H4 (cell line): ENCODE results near the gene ARL4D. TPM values are rescaled to one million over a fixed set of nuclear protein-coding genes. Genes with fewer than 3 reads are reported as not detected.
A peak's percentile ranks its signal among the peaks of the same experiment; 100 is the strongest.

Experiments
- DNase-seq: peaks from one replicate; pipeline ENCODE4 v3.0.0-alpha.2; 2015; ENCODE audit warnings: low spot score
- total RNA-seq: library from RNA; depleted of rRNA; stranded (reverse); fragments of >200 nt; shearing (Covaris generic); gene quantifications from 2 replicates; pipeline ENCODE4 v1.2.3, GENCODE V29; 2014; rRNA removed

Gene ARL4D
- total RNA-seq, 1 experiment from 2014 or later, result 6.1 TPM

DNA sequence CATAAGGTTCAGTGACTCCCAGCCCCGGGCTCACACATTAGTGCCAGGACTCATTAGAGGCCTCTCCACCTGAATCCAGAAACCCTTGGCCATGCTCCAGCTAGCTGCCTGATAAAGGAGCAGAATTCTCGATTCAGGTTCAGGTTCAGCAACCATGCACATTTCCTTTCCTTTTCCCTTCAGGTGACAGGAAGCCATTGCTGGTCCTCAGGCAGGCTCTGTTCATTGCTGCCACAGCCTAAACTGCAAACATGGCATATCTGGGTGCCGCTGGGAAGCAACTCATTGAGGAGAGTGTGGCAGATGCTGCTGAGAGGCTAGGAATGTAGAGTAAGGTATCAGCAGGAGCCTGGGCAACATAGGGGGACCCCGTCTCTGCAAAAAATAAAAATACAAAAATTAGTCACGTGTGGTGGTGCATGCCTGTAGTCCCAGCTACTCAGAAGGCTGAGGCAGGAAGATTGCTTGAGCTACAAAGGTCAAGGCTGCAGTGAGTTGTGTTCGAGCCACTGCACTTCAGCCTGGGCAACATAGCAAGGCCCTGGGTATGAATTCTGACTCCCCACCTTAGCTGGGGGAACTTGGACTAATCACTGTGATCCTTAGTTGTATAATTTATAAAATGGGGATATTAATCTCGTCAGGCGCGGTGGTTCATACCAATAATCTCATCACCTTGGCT, 28.7 kb downstream of the ARL4D start:
- DNase-seq, result no peak

DNA sequence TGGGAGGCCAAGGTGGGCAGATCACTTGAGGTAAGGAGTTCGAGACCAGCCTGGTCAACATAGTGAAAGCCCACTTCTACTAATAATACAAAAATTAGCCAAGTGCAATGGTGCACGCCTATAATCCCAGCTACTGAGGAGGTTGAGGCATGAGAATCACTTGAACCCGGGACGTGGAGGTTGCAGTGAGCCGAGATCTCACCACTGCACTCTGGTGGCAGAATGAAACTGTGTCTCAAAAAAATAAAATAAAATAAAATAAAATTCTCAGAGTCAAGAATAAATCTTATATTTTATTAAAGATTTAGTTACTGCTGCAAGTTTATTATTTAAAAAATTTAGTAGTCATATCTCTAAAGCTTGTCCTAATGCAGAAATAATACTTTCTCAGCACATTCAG, 29.7 kb downstream of the ARL4D start:
- no peak for DNase-seq

DNA sequence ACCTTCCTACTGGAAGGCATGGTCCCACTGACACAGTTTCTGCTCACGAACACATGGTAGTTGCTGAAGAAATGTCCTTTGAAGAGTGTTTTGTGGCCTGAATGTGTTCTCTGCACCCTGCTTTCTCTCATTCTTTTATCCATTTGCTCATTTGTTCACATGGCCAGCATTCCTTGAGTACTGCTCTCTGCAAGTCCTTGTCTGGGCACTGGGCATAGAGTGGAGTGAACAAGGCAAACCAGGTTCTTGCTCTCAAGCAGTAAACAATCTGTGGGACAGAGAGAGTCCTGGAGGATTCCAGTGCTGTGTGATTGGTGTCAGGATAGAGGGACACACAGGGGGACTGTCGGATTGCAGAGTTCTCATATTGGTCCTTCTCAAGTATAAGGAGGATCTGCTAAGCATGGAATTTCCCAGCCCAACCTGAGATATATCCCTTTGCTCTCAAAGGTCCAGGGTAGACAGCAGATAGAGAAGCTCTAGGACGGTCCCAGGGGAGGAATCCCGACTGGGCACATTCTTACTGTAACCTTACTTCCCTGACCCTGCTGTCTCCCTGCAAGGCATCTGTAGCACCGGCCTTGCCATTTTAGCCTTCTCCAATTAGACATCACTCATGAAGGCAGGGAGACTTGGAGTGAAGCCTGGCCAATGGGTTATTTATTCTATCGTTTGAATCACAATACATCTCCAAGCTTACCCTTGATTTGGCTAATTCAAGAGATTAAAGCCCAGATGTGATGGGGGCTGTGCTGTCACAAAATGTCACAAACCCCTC, 32.3 kb downstream of the ARL4D start:
- DNase-seq, result no peak

DNA sequence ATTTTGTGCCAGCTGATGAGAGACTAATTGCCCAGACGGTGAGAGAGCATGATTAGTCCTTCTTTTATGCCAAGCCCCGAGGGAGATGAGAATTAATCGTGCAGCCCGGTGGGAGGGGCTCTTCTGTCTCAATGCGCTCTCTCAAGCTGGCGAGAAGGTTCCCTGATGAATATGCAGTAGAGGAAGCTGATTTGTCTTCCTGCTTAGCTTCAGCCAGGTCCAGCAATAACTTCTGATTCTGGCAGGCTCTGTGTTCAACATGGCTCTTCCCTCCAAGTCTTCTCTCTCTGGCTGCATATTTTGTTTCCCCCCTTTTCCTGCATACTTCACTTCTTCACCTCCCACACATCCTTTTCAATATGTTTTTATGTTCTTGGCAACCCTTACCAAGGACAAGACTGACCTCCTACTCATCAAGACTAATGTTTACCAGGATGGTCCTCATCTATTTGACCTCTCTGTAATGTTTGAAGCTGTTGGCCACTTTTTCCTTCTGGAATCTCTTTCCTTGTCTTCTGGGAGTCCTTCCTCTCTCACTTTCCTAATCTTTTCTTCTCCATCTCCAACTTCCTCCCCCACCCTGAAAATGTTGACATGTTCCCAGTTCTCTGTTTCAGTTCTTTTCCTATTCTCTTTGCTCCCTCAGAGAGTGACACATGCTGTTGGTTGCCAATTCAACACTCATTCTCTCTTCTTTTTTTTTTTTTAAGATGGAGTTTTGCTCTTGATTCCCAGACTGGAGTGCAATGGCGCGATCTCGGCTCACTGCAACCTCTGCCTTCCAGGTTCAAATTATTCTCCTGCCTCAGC, 33.1 kb downstream of the ARL4D start:
- no peak for DNase-seq

DNA sequence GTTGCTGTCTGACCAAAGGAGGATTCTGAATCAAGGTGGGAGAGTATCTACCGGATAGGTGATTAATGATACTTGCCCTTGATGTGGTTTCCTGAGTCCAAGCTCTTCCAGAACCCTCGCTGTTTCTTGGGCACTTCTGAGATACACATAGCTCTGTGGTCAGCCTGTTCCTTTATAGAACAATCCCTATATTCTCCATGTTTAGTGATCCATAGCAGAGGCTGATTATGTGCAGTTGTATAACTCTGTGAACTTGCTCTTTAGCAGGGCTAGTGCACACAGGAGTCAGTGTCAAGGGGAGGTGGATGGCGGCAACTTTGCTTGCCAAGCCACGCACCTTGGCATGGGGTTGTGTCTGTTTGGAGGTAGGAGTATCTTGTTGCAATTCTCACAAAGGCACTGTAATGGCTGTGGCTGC, 36.1 kb downstream of the ARL4D start:
- DNase-seq, result no peak

DNA sequence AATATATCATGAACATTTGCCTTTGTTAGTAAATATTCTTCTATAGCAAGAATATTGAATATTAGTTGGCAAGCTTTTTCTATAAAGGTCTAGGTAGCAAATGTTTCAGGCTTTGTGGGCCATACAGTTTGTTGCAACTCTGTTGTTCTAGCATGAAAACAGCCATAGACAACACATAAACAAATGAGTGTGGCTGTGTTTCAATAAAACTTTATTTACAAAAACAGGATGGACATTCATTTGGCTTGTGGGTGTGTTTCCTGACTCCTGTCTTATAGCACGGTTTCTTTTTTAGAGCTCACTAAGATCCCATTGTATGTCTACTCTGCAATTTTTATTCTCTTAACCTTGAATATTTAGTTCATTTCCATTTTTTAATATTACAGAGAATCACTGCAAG, 39.0 kb downstream of the ARL4D start:
- no peak for DNase-seq

DNA sequence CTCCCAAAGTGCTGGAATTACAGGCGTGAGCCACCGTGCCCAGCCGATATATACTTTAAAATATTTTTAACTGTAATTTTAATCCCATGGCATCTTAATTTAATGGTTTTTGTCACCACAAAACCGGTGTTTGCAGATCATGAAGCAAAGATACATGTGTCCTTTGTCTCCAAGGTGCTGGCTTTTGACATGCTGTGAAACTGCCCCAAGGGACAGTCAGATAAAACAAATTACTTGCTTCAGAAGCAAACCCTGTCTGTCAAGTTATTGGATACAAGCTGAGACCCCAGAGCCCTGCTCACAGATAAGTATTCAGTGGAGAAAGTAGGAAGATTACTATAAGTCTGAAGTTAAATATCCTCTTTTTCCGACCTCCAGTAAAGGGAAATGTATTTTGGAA, 39.8 kb downstream of the ARL4D start:
- no peak for DNase-seq

DNA sequence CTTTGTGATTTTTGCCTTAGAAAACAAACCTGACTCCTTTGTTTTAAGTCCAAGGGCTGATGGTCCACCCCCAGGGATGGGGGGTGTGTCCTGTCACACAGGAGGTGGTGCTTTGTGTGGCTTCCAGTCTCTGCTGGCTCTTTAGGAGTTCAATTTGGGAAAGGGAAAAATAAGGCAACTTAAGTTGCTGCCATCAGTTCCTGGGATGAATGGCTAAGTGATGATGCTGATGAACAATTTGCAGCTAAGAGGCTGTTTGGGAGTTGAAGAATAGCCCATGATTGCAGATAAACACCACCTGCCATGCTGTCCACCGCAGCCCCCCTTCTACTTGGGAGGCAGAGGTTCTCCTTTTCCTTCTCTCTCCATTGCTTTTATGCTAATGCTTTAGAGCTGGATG, 40.2 kb downstream of the ARL4D start:
- DNase-seq, result no peak

DNA sequence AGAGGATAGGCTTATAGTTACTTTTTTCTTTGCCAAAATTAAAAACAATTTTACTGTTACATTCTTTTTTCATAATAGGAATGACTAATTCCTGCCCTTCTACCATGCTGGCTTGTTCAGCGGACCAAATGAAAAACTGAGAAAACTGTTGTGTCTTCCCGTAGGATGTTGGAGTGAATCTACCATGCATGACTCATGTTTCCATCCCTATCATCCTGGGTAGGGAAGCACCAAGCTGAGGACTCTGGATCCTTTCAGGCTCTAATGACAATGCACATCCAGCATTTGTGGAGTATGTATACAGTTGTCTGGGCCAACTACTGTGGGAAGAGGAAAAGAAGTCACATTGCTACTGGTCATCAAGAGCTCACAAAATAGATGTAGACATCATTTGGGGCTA, 43.9 kb downstream of the ARL4D start:
- DNase-seq, result no peak

DNA sequence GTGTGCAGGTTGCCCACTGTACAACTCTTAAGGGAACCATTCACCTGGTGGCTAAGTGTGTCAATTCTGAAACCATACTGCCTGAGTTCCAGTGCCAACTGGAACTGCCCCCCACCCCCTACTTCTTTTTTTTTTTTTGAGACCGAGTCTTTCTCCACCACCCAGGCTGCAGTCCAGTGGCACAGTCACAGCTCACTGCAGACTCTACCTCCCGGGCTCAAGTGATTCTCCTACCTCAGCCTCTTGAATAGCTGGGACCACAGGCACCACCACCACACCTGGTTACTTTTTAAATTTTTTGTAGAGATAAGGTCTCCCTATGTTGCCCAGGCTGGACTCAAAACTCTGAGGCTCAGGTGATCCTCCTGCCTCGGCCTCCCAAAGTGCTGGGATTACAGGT, 44.6 kb downstream of the ARL4D start:
- no peak for DNase-seq

DNA sequence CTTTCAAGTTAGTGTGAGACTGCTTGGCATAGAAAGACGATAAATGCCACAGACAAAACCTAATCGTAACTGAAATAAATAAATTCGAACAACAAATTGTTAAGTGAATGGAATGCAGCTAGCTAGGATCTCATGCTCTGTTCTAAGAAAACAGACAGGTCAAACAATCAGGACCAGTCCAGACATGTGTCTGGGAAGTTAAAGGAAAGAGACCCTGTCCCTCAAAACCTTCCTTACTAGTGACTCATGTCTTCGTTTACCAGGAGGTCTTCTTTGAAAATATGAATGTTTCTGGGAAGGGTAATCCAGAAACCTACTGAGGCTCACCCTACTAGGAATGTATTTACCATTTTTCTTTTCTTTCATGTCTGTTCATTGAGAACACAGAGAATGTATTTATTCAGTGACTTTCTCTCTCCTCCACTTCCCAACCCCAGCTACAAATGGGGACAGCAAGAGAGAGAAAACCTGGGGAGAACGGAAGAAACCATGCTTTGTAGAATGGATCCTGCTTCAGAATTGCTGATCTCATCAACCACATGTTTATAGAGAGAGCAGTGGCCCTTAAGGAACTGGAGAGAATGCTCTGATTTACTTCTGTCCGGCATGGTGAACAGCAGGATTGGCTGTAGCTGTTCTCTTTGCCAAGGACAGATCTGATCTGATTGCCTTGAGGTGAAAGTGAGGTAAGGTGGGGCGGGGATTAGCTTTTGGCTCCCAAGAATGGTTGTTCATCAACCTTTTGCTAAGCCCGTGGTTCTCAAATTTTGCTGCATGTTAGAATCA, 45.6 kb downstream of the ARL4D start:
- peak; percentile 84 for DNase-seq

DNA sequence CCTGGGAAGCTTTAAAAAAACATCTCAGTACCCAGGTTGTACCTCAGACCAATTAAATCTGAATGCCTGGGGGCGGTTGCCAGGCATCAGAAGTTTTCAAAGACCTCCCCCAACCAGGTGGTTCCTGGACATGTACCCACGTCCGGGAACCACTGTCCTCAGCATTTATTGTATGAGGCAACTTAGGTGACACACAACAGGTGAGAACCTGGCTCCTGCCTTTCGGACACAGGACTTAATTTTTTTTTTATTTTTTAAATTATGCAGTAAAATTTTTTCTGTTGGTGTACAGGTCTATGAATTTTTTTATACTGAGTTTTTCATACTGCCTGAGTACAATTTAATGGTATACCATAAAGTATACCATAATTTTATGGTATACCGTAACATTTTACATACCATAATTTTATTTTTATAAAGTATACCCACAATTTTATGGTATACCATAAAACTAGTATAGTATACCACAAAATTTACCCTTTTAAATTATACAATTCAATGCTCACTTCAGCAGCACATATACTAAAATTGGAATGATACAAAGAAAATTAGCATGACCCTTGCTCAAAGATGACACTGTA, 46.3 kb downstream of the ARL4D start:
- DNase-seq, result no peak

DNA sequence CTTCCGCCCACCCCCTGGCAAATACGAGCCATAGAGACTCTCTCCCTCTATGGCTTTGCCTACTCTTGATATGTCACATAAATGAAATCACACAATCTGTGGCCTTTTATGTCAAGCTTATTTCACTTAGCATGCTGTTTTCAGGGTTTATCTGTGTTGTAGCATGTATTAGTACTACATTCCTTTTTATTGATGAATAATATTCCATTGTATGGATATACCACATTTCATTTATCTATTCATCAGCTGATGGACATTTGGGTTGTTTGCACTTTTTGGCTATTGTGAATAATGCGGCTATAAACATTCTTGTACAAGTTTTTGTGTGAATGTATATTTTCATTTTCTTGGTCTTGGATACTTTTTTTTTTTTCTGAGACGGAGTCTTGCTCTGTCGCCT, 48.0 kb downstream of the ARL4D start:
- DNase-seq, result no peak

DNA sequence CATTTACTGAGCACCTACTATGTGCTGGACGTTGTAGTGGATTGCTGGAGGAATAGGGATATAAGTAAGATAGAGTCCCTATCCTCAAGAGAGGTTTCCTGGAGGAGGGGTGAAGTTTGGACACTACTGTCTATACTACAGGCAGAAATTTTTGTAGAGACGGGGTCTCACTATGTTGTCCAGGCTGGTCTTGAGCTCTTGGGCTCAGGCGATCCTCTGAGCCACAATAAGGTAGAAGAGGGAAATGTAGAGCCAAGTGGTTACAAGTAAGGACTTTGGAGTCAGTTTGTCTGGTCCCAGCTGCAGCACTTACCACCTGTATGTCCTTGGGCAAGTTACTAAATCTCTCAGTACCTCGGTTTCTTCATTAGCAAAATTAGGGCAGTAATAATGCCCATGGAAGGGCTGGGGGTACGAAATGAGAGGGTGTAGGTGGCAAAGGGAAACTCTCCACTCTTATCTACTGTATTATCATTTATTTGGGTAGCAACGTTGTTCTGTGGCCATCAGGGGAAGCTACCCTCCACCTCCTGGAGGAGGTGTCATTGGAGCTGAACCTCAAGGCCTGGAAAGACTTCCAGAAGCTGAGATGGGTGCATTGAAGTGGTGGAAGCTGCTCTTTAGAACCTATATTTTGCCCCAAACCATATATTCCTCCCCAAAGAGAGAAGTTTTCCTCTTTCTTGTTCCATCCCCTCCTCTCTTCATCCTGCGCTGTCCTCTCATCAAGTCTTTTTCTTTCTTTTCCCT, 50.1 kb downstream of the ARL4D start:
- DNase-seq, result no peak

DNA sequence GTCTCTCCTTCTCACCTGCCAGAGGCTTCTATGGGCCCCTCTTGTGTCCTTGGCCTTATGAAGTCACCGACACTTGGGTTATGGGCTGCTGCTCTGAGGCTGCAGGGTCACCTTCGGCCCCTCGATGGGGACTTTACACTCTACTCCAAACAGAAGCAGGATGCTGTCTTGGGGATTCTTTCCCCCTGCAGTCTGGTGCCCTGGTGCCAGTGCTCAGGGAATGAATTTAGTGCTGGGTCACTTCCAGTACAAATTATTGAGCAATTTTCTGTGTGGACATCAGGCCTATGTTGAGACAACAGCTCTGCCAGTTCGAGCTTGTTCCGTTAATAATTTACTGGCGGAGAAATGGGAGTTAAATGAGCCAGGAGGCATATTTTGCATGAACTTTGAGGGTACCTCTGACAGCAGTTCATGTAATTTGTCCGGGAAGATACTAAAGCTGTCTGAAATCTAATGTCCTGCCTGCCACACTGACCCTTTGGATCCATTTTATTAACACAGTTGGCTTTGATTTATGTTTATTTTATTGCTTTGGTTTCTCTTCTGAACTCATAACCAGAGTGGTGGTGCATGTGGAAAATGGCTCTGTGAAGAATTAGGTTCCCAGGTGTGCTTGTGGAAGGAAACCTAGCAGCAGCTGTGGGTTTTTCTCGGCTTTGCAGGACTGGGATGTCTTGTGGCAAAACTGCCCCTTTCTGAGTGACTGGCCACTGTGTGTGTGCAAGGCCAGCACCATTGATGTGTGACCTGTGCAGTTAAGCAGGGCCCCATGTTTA, 50.9 kb downstream of the ARL4D start:
- DNase-seq, result no peak

Other genes starting within 250 kb of the ARL4D start
- 38.1 and 40.8 TPM in 2 replicates for gene NBR1, start 227.8 kb upstream of the ARL4D start, total RNA-seq
- 1.7 and 2.4 TPM in 2 replicates for gene TMEM106A, start 187.1 kb upstream of the ARL4D start, total RNA-seq
- not detected in 2 replicates for gene CCDC200, start 170.4 kb upstream of the ARL4D start, total RNA-seq
- gene RNU2-1, start 165.0 kb upstream of the ARL4D start, total RNA-seq, result not detected in 2 replicates
- 32.9 and 36.9 TPM in 2 replicates for gene DHX8, start 85.0 kb downstream of the ARL4D start, total RNA-seq
- 8.1 and 8.9 TPM in 2 replicates for gene ETV4, start 147.3 kb downstream of the ARL4D start, total RNA-seq